Measurements from ENCODE around the gene MPP1.

The MPP1 gene

DNA sequence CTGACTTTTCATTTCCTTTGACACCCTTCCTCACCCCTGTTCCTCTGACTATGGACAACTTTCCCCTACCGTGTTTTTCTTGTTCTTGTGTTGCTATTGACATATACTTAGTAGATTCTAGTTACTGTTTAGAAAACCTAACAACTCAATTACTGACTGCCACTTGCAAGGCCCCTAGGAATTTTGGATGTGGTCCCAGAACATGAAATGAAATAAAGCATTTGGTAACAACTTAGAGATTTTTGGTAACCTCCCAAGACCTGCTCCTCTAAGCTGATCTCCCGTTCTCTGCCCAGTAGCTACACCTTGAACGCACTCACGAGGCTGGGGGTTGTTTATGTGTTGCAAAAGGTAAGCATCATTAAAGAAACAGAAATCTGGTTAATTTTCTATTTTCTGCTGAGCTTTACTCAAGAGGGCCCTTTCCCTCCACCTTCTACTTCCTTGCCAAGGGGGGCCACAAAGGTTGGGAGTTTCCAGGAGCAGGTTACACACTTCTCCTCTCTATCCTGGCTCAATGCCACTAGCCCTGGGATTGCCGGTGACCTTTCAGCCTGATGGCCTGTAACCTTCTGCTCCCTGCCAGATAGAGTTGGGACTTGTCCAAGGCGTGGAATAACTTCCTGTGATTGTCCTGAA, 74.9 kb downstream of the MPP1 start:
- DNase-seq: no peak

DNA sequence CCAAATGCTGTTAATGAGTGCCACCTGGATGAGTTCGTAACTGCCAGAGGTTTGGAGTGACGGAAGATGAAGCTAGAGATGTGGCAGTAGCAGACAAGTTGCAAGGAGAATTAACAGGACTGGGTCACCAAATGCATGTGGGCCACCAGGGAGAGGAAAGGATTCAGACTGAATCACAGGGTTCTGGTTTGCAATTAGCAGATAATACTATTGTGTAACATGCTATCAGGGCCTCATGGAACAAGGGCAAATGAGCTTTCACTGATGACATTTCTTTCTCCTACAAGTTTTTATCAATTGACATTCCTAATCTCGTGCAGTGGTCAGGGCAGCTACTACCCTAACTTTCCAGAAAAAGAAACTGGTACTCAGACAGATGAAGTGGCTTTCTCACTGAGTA, 75.8 kb downstream of the MPP1 start:
- no peak for DNase-seq
